Muscle of arm (tissue), 14 donors: ENCODE measurements around the gene SLC2A1. TPM values are rescaled to one million over a fixed set of nuclear protein-coding genes. Genes with fewer than 3 reads are reported as not detected.
A peak's percentile ranks its signal among the peaks of the same experiment; 100 is the strongest.

Experiments used
- DNase-seq: peaks from one replicate; pipeline ENCODE4 v3.0.0-alpha.2; 2013
- long read RNA-seq, 11 donors: transcript quantifications; one replicate each; lab custom pipeline, GENCODE V29; 2026
- polyA plus RNA-seq, 12 donors: library from polyadenylated mRNA; unstranded; fragments of 120-200 nt; gene quantifications; one replicate each; pipeline ENCODE4 v1.2.1, GENCODE V29; 2013; ENCODE audit not compliant: insufficient read length in 12 of 12

SLC2A1 gene
- polyA plus RNA-seq: 10 to 100 TPM in 11 of 12 donors, not detected in 1; 16.5 to 99.0 (median 23.9) TPM
- long read RNA-seq, donor 1, transcript SLC2A1-203 (10 exons, 3,670 nt): major isoform, 7 of 9 reads
- long read RNA-seq, donor 1, partial matches to known transcripts: 0 of 9 reads
- long read RNA-seq, donor 1, other reads (novel, unspliced or antisense): 0 of 9 reads
- long read RNA-seq, donor 2, partial matches to known transcripts: 0 of 3 reads
- long read RNA-seq, donor 2, other reads (novel, unspliced or antisense): 0 of 3 reads
- long read RNA-seq, donor 3, partial matches to known transcripts: 0 of 4 reads
- long read RNA-seq, donor 3, other reads (novel, unspliced or antisense): 0 of 4 reads
- long read RNA-seq, donor 4: 0 reads
- long read RNA-seq, donor 5, transcript SLC2A1-203 (10 exons, 3,670 nt): major isoform, 6 of 7 reads
- long read RNA-seq, donor 5, partial matches to known transcripts: 0 of 7 reads
- long read RNA-seq, donor 5, other reads (novel, unspliced or antisense): 0 of 7 reads
- long read RNA-seq, donor 6: 0 reads
- long read RNA-seq, donor 7, partial matches to known transcripts: 0 of 3 reads
- long read RNA-seq, donor 7, other reads (novel, unspliced or antisense): 0 of 3 reads
- long read RNA-seq, donor 8, partial matches to known transcripts: 0 of 3 reads
- long read RNA-seq, donor 8, other reads (novel, unspliced or antisense): 0 of 3 reads
- long read RNA-seq, donor 9, partial matches to known transcripts: 7 of 11 reads
- long read RNA-seq, donor 9, other reads (novel, unspliced or antisense): 0 of 11 reads
- long read RNA-seq, donor 10, partial matches to known transcripts: 0 of 4 reads
- long read RNA-seq, donor 10, other reads (novel, unspliced or antisense): 0 of 4 reads
- long read RNA-seq, donor 11, partial matches to known transcripts: 0 of 4 reads
- long read RNA-seq, donor 11, other reads (novel, unspliced or antisense): 0 of 4 reads

DNA sequence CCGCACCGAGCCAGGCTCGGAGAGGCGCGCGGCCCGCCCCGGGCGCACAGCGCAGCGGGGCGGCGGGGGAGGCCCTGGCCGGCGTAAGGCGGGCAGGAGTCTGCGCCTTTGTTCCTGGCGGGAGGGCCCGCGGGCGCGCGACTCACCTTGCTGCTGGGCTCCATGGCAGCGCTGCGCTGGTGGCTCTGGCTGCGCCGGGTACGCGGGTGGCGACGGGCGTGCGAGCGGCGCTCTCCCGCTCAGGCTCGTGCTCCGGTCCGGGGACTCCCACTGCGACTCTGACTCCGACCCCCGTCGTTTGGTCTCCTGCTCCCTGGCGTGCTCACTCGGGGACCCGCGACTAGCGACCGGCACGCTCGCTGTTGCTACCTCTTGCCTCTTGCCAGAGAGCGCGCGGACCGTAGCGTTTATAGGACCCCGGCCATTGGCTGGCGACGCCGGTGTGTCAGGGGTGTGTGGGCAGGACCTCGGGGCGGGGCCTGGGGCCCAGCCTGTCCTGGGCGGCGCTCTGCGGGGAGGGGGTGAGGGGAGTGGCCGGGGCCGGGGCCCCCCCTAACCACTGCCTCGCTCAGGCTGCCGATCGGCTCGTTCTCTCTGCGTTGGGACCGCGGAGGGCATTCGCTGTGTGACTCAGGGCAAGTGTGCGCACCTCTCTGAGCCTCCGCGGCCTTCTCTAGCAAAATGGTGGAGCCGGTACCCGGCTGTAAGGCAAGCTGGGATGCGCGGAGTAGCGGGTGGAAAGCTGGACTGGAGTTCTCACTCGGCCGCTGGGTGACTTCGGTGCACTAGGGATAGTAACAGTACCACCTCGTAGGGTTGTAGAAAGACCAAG lies at the start of gene SLC2A1:
Gene SLC2A1, minus strand, starts transcription at position 381 of the 832 bp plus-strand sequence. Its CDS starts 217 bp downstream, at position 164.
- peak; percentile 77 for DNase-seq

DNA sequence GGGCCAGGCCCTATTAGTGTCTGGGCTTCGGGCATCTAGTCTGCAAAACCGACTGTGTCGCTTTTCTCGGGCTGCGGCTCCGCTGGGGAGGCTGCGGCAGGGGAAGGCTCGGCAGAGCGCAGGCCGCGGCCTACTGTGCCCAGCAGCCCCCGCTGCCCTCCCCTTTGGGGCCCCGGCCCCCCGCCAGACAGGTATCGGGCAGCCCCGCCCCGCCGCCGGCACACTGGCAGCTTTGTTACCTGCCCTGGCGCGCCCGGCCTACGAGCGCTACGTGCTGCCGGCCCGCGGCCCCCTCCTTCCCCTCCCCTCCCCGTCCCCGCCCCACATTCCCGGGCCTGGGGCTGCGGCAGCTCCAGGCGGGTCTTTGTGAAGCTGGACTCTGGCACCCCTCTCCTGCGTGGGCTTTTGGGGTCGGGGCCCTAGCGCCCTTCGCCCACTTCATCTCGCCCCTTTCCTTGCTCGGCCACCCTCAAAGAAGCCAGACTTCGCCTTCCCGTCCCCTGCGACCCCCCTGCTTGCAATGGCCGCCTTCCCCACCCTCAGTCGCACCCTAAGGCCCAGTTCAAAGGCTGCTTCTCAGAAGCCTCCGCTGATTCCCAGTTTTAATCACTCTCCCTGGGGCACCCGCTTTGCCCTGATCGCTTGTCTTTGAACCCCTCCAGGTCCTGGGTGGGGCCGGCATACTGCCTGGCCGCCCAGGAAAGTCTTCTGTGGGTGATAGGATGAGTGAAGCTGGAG lies 48.9 kb upstream of the SLC2A1 start:
- no peak for DNase-seq

DNA sequence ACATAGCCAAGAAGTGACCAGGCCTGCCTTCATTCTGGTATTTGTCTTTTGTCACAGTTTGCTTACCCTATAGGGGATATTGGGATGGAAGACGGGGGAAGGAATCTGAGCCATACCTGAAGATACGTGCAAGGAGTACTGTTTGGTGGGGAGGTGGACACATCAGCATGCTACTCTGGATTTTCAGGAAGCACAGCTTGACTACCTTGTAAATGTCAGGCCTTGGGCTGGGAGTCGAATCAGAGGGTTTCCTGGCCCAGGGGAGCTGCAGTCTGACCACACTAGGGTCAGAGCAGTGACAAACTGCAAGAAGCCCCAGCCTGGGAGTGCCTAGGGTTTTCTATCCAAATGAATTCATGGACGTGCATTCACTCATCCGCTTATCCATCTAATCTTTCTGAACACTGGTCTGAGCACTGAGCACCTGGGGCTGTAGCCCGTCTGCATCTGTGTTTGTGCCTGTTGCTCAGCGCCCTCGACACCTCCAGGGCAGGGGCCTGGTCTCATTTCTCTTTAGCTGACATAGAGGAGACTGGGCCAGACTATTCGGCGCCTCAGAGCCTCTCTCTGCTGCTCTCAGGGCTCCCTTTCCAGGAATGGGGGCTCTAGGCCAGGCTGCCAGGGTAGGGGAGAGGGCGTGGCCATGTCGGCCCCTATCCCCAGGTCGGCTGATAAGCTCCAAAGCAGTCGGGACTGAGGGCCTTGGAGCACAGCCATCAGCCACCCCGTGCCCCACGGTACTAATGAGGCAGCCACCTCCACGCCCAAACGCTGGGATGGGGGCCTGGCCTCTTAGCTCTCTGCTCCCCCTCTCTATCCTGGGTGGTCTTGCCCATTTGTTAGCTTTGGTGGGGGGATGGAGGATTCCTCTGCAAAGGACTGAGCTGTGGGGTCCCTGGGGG lies 47.0 kb upstream of the SLC2A1 start:
- DNase-seq: no peak

DNA sequence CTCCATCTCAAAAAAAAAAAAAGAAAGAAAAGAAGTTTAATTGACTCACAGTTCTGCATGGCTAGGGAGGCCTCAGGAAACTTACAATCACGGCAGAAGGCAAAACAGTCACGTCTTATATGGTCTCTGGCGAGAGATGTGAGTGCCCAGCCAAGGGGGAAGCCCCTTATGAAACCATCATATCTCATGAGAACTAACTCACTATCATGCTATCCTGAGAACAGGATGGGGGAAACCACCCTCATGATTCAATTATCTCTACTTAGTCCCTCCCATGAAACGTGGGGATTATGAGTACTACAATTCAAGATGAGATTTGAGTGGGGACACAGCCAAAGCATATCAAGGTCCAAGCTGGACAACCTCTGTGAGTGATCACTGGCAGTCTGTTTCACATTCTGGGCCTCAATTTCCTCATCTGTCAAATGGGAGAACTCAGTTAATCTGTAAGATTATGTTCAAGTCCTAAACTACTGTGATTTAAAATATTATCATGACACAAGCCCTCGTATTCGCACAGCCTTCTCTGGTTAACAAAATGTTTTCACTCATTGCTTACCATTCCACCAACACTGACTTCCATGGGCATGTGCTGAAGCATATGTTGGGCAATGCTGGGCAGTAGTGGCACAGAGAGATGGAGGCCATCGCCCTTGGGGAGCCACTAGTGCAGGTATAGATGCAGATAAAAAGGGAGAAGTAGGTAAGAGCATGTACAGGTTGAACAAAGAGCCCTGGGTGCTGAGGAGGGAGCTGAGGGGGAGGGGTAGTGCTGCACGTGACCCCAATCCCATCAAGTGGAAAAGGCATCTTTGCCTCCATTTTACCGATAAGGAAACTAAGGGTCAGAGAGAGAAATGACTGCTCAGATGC lies 46.2 kb upstream of the SLC2A1 start:
- DNase-seq: no peak

DNA sequence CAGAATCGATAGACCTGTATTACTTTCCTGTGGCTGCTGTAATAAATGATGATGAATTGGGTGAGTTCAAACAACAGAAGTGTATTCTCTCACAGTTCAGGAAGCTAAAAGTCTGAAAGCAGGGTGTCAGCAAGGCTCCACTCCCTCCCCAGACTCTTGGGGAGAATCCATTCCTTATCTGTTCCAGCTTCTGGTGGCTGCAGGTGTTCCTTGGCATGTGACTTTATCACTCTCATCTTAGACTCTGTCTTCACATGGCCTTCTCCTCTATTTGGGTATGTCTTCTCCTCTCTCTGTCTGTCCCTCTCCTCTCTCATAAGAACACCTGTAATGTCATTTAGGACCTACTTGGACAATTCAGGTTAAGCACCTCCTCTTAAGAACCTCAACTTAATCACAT lies 44.1 kb upstream of the SLC2A1 start:
- DNase-seq: no peak

DNA sequence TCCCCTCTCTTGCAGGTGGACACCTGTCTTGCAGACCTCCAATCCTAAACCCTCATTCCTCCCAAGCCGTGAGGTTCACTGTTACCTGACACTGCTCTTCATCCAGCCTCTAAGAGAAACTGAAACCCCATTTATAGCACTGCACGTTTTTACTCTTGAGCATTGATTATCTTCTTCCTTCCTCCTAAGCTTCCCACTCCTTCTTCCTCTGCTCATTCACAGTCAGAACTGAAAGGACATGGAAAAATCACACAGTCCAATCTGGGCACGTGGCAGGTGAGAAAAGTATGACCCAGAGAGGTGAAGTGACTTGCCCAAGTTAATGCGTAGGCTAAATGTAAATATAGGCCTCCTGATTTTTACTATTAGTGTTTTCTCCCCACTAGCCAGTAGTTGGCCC lies 43.4 kb upstream of the SLC2A1 start:
- no peak for DNase-seq

DNA sequence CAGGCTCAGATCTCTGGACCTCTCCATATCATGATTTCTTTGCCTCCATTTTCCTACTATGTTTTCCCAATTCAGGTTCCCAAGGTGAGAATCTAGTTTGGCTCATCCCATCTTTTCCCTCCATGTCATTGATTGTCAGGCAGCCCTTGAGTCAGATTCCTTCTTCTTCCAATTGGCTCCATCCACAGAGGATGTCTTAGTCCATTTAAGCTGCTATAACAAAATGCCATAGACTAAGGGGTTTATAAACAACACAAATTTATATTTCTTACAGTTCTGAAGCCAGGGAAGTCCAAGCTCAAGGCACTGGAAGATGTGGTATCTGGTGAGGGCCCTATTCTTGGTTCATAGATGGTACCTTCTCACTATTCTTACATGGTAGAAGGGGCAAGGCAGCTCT lies 42.8 kb upstream of the SLC2A1 start:
- DNase-seq: no peak

DNA sequence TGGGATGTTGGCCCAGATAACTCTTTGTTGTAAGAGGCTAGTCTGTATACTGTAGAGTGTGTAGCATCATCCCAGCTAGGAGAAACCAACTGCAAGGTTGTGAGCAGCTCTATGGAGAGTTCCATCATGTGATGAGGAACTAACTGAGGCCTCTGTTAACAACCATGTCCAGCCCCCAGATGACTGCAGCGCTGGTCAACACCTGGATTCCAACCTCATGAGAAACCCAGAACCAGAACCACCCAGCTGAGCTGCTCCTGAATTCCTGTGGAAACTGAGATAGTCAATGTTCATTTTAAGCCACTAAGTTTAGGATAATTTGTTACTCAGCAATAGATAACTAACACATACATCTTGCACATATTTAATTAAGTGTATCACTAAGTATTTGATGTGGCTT lies 41.6 kb upstream of the SLC2A1 start:
- DNase-seq: no peak

DNA sequence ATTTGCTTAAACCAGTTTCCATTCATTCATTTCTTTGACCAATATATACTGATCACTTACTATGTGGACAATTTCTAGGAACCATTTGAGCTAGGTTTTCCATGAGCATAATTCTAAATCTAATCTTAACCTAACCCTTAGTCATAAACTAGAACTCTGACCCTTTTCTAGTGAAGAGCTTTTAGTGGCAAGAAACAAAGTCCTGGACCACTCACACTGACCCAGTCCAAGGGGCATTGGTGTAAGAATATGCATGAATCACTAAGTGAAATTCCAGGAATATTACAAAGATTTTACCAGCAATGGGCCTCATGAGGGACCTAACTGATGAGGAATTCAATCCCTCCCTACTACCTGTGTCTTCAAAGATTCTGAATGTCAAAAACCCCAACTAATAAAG lies 40.6 kb upstream of the SLC2A1 start:
- DNase-seq: no peak

DNA sequence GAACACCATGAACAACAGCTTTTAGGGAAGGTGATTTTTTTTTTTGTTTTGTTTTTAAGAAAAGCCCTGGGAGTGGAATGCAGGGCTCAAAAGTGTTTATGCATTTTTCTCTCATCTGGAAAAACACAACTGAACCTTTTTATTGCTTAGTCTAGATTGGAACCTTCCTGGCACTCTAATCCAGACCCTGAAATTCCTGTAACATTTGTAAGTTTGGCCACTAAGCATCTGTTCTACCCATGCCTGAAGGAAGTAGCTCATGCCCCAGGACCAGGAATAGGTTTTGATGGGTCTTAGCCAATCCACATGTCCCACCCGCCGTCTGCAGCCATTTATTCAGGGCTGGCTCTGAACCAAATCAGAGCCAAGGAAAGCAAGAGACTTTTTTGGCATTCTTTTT lies 39.7 kb upstream of the SLC2A1 start:
- DNase-seq: no peak

DNA sequence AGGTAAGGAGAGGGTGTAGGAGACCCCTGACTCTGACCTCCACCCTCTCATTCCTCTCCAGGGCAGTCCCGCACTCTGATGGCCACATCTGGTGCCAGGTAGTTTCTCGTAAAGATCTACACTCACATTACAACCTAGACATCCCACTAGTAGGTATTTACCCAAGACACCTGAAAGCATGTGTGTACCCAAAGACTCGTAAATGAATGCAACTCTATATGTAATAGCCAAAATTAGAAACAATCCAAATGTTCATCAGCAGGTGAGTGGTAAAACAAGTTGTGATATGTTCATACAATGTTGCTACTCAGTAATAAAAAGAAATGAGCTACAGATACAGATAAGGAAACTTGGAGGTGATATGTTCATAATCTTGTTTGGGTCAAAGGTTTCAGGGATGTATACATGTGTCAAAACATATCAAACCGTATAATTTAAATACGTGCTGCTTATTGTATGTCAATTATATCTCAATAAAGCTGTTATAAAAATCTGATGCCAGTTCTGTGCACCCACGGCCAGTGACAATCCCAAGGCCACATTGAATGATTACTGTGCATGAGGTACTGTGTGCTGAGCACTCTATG lies 37.8 kb upstream of the SLC2A1 start:
- DNase-seq: no peak

DNA sequence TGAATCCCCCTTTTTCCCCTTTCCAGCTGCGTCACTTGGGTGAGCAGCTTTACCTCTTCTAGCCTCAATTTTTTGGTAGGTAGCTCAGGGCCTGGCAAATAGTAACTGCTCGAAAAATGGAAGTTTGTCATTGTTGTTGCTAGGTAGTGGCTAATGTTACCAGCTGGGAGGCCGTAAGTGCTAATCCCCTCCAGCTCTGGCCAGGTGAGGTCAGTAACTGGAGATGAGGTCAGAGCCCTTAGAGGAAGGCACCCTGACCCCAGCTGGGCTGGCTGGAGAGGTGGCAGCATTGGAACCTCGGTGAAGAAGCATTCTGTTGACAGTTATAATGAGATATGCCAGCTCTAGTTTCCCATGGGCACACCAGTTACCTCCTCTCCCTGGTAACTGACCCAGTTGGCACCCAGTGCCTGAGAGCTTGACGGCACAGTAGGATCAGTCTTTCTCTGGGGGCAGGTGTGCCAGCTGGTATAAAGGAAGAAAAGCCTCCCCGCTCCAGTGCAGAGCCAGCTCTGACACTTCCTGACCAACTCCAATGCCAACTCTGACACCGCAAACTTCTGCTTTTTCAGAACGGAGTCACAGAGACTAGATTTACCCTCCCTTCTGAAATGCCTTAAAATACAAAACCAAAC lies 35.0 kb upstream of the SLC2A1 start:
- DNase-seq: peak; percentile 13

DNA sequence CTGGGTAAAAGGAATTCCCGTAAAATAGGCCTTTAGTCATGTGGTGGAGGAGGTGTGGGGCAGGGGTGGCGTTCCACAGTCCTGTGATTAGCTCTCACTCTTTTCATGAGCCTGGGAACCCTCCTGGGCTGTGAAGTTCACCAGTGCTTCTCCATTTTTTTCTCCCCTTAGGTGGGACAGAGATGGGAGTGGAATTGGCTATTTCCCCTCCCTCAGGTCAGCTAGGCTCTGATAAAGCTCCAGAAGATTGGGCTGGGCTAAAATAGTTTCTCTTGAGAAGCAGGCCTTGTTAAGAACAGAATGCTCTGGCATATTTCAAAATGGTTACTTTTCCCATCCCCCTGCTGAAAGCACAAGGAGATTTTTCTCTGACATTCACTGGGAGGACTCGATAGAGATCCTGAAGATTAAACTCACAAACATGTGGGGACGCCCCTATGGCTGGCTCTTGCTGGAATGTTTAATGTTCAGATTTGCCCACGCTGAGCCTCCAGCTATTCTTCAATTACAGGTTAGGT lies 33.4 kb upstream of the SLC2A1 start:
- no peak for DNase-seq

DNA sequence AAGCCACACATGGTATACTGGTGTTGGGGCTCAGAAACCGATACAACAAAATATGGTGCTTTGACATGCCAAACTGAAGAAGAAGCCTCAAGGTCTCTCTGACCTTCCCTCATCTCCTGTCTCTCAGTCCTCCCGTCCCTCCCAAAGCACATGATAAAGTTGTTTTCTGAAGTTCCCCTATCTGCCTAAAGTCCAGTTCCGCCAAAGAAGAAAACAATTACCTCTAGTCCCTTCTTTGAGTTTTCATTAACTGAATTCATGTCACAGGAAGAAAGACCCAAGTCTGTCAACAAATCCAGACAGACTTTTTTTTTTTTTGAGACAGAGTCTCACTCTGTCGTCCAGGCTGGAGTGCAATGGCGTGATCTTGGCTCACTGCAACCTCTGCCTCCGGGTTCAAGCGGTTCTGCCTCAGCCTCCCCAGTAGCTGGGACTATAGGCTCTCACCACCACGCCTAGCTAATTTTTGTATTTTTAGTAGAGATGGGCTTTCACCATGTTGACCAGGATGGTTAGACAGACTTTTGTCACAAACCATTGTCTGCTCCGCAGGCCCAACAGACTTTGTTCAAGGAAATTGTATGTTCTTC lies 32.2 kb upstream of the SLC2A1 start:
- DNase-seq: no peak

DNA sequence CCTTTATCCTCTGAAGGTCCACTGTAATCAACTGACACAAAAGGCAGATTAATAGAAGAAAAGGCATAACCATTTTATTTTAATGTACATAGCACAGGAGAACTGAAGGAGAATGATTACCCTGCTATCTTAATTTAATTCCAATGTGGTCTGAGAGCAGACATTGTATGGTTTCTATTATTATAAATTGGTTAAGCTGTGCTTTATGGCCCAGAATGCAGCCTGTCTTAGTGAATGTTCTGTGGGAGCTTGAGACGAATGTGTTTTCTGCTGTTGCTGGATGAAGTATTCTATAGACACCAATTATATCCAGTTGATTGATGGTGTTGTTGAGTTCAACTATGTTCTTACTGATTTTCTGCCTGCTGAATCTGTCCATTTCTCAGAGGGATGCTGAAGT lies 25.0 kb upstream of the SLC2A1 start:
- DNase-seq: no peak

DNA sequence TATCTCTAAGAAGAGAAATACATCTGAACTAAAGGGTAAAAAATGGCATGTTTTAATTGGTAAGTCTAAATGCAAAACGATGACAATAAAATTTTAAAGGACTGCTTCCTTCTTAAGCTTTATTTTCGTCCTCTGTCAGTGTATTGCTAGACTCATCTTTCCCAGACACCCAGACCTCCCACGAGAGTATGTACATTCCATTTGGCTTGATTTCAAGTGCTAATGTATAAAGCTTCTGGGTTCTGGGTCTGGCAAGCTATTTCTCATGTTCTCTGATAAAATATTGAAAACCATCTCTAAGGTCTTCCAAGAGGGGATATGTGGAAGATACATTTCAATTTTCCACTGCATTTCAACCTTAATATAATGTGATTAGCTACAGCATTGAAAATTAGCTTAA lies 24.6 kb upstream of the SLC2A1 start:
- DNase-seq: no peak

DNA sequence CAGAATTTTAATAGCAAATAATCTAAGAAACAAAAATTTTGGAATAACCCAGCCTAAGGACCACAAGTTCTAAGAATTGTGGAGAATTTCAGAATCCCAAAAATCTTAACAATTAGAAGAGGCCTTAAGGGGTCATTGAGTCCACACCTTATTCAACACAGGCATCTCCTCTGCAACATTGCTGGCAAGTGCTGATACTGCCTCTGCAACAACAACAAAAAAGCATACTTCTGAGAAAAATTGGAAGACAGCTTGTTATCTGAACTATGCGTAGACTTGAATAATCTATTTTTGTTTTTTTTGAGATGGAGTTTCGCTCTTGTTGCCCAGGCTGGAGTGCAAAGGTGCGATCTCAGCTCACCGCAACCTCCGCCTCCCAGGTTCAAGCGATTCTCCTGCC lies 24.0 kb upstream of the SLC2A1 start:
- DNase-seq: no peak
